Neutrophil (primary cell): ENCODE measurements around the gene KLHL12.

ENCODE experiments used
- H3K27ac ChIP-seq: fragments of 200-600 bp; sonication (generic); 2 replicates; pipeline ENCODE4 v1.5.1; 2016; ENCODE audit warnings: mild to moderate bottlenecking, moderate library complexity
- H3K27me3 ChIP-seq: fragments of 200-600 bp; sonication (generic); 2 replicates; pipeline ENCODE4 v1.6.0; 2016; ENCODE audit warnings: mild to moderate bottlenecking
- H3K36me3 ChIP-seq: fragments of 200-600 bp; sonication (generic); 2 replicates; pipeline ENCODE4 v1.5.1; 2017
- H3K4me1 ChIP-seq, 2 experiments: fragments of 200-600 bp in 1 of 2; sonication (generic) in 1 of 2; 1 replicate in 1 of 2; 2 replicates in 1 of 2; pipeline versions ENCODE4 v1.5.1 to v1.6.1; 2013 to 2016; ENCODE audit warnings: low read depth in 1 of 2, low read length in 1 of 2, mild to moderate bottlenecking in 1 of 2, moderate library complexity in 1 of 2; ENCODE audit not compliant: control insufficient read depth in 1 of 2, insufficient read depth in 1 of 2
- H3K4me3 ChIP-seq, 2 experiments: fragments of 200-600 bp in 1 of 2; sonication (generic) in 1 of 2; 1 replicate in 1 of 2; 2 replicates in 1 of 2; pipeline ENCODE4 v1.5.1; 2013 to 2016; ENCODE audit warnings: low read depth in 1 of 2, low read length in 1 of 2, mild to moderate bottlenecking in 1 of 2, moderate library complexity in 1 of 2
- H3K9me3 ChIP-seq: fragments of 200-600 bp; sonication (generic); 2 replicates; pipeline ENCODE4 v1.5.1; 2016
- CTCF ChIP-seq: fragments of 200-600 bp; sonication (generic); IDR thresholded peaks from 2 replicates; pipeline ENCODE4 v1.5.1; 2016; ENCODE audit warnings: antibody characterized with exemption

The KLHL12 gene

GRCh38 chr1:202901555-202901954, 25.5 kb downstream of the KLHL12 start:
- H3K4me1 ChIP-seq: no peaks in the 10 kb centered on the region
- H3K4me3 ChIP-seq: no peak overlapping the region
- H3K36me3 ChIP-seq: peaks cover 70% of the 10 kb centered on the region
- H3K27ac ChIP-seq: no peak overlapping the region
- no peak for TF ChIP-seq CTCF
- H3K27me3 ChIP-seq: no peaks in the 10 kb centered on the region
- no peaks in the 10 kb centered on the region for H3K9me3 ChIP-seq

- TF ChIP-seq CTCF: no peak
These were observed 34.5 kb downstream of the KLHL12 start for GRCh38 chr1:202892501-202892900.

GRCh38 chr1:202890392-202890791, 36.6 kb downstream of the KLHL12 start:
- H3K36me3 ChIP-seq: peaks cover 52% of the 10 kb centered on the region
- peaks cover 18 to 28% of the 10 kb centered on the region in 2 experiments for H3K4me1 ChIP-seq
- no peak overlapping the region for H3K4me3 ChIP-seq
- H3K27ac ChIP-seq: no peak overlapping the region
- H3K27me3 ChIP-seq: no peaks in the 10 kb centered on the region
- no peak for TF ChIP-seq CTCF
- H3K9me3 ChIP-seq: no peaks in the 10 kb centered on the region

More at GRCh38 chr1:202892501-202892900, 34.5 kb downstream of the KLHL12 start:
- no peak overlapping the region for H3K4me3 ChIP-seq
- peaks cover 17% of the 10 kb centered on the region in 2 experiments for H3K4me1 ChIP-seq
- no peaks in the 10 kb centered on the region for H3K9me3 ChIP-seq
- peaks cover 72% of the 10 kb centered on the region for H3K36me3 ChIP-seq
- H3K27me3 ChIP-seq: no peaks in the 10 kb centered on the region
- no peak overlapping the region for H3K27ac ChIP-seq

- H3K9me3 ChIP-seq: no peaks in the 10 kb centered on the region
- H3K4me1 ChIP-seq: peaks cover 18 to 28% of the 10 kb centered on the region in 2 experiments
- H3K36me3 ChIP-seq: peaks cover 39% of the 10 kb centered on the region
- H3K4me3 ChIP-seq: peak within 1 kb of the TSS; percentile 95 to 97
- peak; percentile 34 for TF ChIP-seq CTCF
- H3K27me3 ChIP-seq: no peaks in the 10 kb centered on the region
- peak within 1 kb of the TSS; percentile 99 for H3K27ac ChIP-seq
These were observed 38.3 kb downstream of the KLHL12 start, which contains the start of gene RABIF for GRCh38 chr1:202888531-202889360. TSS of gene RABIF (minus strand) at chr1:202889149. CDS start at chr1:202889098, 51 bp downstream.

GRCh38 chr1:202888221-202888530, 38.9 kb downstream of the KLHL12 start:
- peaks cover 36% of the 10 kb centered on the region for H3K36me3 ChIP-seq
- H3K4me1 ChIP-seq: peaks cover 18 to 28% of the 10 kb centered on the region in 2 experiments
- H3K9me3 ChIP-seq: no peaks in the 10 kb centered on the region
- H3K27me3 ChIP-seq: no peaks in the 10 kb centered on the region
- no peak for TF ChIP-seq CTCF
- peak overlapping the region; percentile 95 to 97 for H3K4me3 ChIP-seq
- peak overlapping the region; percentile 99 for H3K27ac ChIP-seq
